Melanocyte of skin (primary cell): Measurements from ENCODE around the gene CD300H. TPM values are rescaled to one million over a fixed set of nuclear protein-coding genes. Genes with fewer than 3 reads are reported as not detected.

Experiments used
- total RNA-seq, 2 donors: library from RNA; depleted of rRNA; stranded (reverse); fragments of >200 nt; gene quantifications; 2 replicates each; pipeline ENCODE4 v1.2.3, GENCODE V29; 2012

Gene CD300H
- total RNA-seq = not detected

GRCh38 chr17:74567397-74567796 lies at the start of gene CD300H:
CD300H (minus strand) TSS chr17:74567509.

GRCh38 chr17:74592087-74592990 lies 25.0 kb upstream of the CD300H start, which contains the start of gene CD300LD:
CD300LD (minus strand) TSS chr17:74592283; CDS start chr17:74592202, 81 bp downstream.

GRCh38 chr17:74545843-74546230 lies 21.5 kb downstream of the CD300H start, which contains the start of gene CD300C:
CD300C (minus strand) TSS chr17:74546115; CDS start chr17:74545782, 333 bp downstream.

GRCh38 chr17:74531231-74531761 lies 36.0 kb downstream of the CD300H start, which contains the start of gene CD300LB:
CD300LB (minus strand) TSS chr17:74531475; CDS start chr17:74531350, 125 bp downstream.

Other genes with a start within 250 kb of the CD300H start
- not detected for gene KIF19, start 241.3 kb downstream of the CD300H start, total RNA-seq
- gene BTBD17, start 205.6 kb downstream of the CD300H start, total RNA-seq = not detected
- not detected for gene GPR142, start 200.0 kb downstream of the CD300H start, total RNA-seq
- 1 to 10 TPM in 1 of 2 donors, under 1 TPM in 1; under 0.01 to 3.3 TPM for gene GPRC5C, start 135.4 kb downstream of the CD300H start, total RNA-seq
- not detected for gene CD300A, start 100.9 kb downstream of the CD300H start, total RNA-seq
- not detected for gene CD300LB, start 36.0 kb downstream of the CD300H start, total RNA-seq
- not detected for gene CD300C, start 21.4 kb downstream of the CD300H start, total RNA-seq
- not detected for gene CD300LD, start 24.8 kb upstream of the CD300H start, total RNA-seq
- gene CD300E, start 56.2 kb upstream of the CD300H start, total RNA-seq = not detected
- not detected for gene CD300LF, start 145.4 kb upstream of the CD300H start, total RNA-seq
- under 1 TPM in 1 of 2 donors, not detected in 1; under 0.01 TPM for gene RAB37, start 169.7 kb upstream of the CD300H start, total RNA-seq
- gene NHERF1, start 181.1 kb upstream of the CD300H start, total RNA-seq = 10 to 100 TPM in 1 of 2 donors, 1 to 10 TPM in 1; 8.9 to 21.6 TPM
- gene NAT9, start 208.8 kb upstream of the CD300H start, total RNA-seq = 10 to 100 TPM; 18.6 to 23.0 TPM